Sigmoid colon (tissue), 7 donors: ENCODE measurements around the gene UBASH3A. TPM values are rescaled to one million over a fixed set of nuclear protein-coding genes. Genes with fewer than 3 reads are reported as not detected.
"Not testable (repeated sequence)": the region's sequence is repeated elsewhere in the genome, so short reads cannot be mapped to it uniquely, and the experiment has no call there.

Experiments
- DNase-seq: peaks from one replicate; pipeline ENCODE4 v3.0.0-alpha.2; 2019
- H3K27ac ChIP-seq, 4 donors: fragments of 200-600 bp; sonication (generic); one replicate each; pipeline ENCODE4 v1.5.1; 2016 to 2019; ENCODE audit warnings: mild to moderate bottlenecking in 1 of 4
- H3K27me3 ChIP-seq, 3 donors: fragments of 200-600 bp; sonication (generic); one replicate each; pipeline ENCODE4 v1.5.1; 2019; ENCODE audit warnings: mild to moderate bottlenecking in 1 of 3
- H3K36me3 ChIP-seq, 4 donors: fragments of 200-600 bp; sonication (generic); one replicate each; pipeline ENCODE4 v1.5.1; 2016 to 2019
- H3K4me1 ChIP-seq, 4 donors: fragments of 200-600 bp; sonication (generic); one replicate each; pipeline ENCODE4 v1.5.1; 2017 to 2019
- H3K4me3 ChIP-seq, 4 donors: fragments of 200-600 bp; sonication (generic); one replicate each; pipeline ENCODE4 v1.5.1; 2017 to 2019; ENCODE audit warnings: mild to moderate bottlenecking in 2 of 4, moderate library complexity in 1 of 4
- H3K9me3 ChIP-seq, 4 donors: fragments of 200-600 bp in 3 of 4; sonication (generic) in 3 of 4; one replicate each; pipeline versions ENCODE4 v1.5.1 to v1.6.1; 2013 to 2019
- EP300 ChIP-seq, 4 donors: sonication (generic); formaldehyde crosslinking; IDR thresholded peaks; one replicate each; pipeline ENCODE4 v1.6.1; 2017; ENCODE audit warnings: antibody characterized with exemption in 4 of 4
- POLR2A ChIP-seq, 2 donors: fragments of 450-650 bp; IDR thresholded peaks; one replicate each; pipeline ENCODE4 v1.6.1; 2016; ENCODE audit warnings: antibody characterized with exemption in 2 of 2, mild to moderate bottlenecking in 2 of 2, moderate library complexity in 2 of 2
- POLR2AphosphoS5 ChIP-seq, 4 donors: sonication (generic); formaldehyde crosslinking; IDR thresholded peaks; one replicate each; pipeline ENCODE4 v1.6.1; 2017; ENCODE audit warnings: antibody characterized with exemption in 4 of 4
- WGBS, 2 donors: extraction: QIAGEN DNeasy Blood & Tissue Kit; methylation state at CpG; one replicate each; pipeline ENCODE4 v1.1.7; 2013; 5-methylcytosine and 5-hydroxymethylcytosine counted together
- intact Hi-C: fragments of 100-400 bp; cut with DNase I; formaldehyde crosslinking; loops from one replicate; pipeline ENCODE4 v1.15.1; 2023
- polyA plus RNA-seq, 3 donors: library from polyadenylated mRNA; stranded (reverse); fragments of 200-250 nt; gene quantifications; one replicate each; pipeline ENCODE4 v1.2.3, GENCODE V29; 2013
- total RNA-seq, 4 donors: library from RNA; depleted of rRNA; stranded (reverse); fragments of >200 nt; gene quantifications; one replicate each; pipeline ENCODE4 v1.1.0, GENCODE V29; 2016
- TF ChIP-seq, protein P1 (sequence below), 4 experiments: fragments of 450-650 bp in 3 of 4; fragments of 200-600 bp in 1 of 4; IDR thresholded peaks; one replicate each; pipeline ENCODE4 v1.5.1; 2016 to 2019; ENCODE audit warnings: antibody characterized with exemption in 4 of 4, mild to moderate bottlenecking in 3 of 4, moderate library complexity in 2 of 4
- donor health status: healthy with polysubstance abuse.
- donor health status: Bipolar disorder and iron deficiency.
- donor health status: healthy.

UBASH3A gene
- total and polyA plus RNA-seq, 7 donors = 3.9 TPM; not detected in 6

DNA sequence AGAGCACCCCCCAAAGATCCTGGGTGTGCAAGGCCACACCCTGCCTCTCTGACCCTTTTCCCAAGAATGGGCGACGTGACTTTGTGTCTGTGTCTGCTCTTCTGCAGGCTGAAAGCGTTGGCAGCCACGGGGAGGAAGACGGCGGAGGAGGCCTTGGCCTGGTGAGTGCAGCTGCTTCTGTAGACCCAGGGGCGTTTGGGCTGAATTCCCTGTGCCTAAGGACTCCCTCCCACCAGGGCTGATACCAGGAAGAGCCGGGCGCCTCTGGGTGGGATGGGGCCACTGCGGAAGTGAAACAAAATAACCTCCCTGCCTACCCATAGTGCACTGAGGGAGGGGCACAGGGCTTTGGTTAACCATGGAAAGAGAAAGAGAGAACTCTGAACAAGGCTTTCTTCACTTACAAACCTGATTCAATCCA is 2.5 kb downstream of the UBASH3A start:
- TF ChIP-seq, protein P1, sequence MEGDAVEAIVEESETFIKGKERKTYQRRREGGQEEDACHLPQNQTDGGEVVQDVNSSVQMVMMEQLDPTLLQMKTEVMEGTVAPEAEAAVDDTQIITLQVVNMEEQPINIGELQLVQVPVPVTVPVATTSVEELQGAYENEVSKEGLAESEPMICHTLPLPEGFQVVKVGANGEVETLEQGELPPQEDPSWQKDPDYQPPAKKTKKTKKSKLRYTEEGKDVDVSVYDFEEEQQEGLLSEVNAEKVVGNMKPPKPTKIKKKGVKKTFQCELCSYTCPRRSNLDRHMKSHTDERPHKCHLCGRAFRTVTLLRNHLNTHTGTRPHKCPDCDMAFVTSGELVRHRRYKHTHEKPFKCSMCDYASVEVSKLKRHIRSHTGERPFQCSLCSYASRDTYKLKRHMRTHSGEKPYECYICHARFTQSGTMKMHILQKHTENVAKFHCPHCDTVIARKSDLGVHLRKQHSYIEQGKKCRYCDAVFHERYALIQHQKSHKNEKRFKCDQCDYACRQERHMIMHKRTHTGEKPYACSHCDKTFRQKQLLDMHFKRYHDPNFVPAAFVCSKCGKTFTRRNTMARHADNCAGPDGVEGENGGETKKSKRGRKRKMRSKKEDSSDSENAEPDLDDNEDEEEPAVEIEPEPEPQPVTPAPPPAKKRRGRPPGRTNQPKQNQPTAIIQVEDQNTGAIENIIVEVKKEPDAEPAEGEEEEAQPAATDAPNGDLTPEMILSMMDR (IDR thresholded peaks at IDR 0.05) = no peak
- TF ChIP-seq POLR2A (IDR thresholded peaks at IDR 0.05) (no peak), EP300 (IDR thresholded peaks at IDR 0.05) (no peak), POLR2AphosphoS5 (IDR thresholded peaks at IDR 0.05) (no peak)
- H3K27me3 ChIP-seq = peaks cover 0 to 10% (median 0%) of the 10 kb centered on the region in 3 donors
- H3K4me1 ChIP-seq = no peaks in the 10 kb centered on the region
- 74 to 87% methylated on average over 10 of the region's 10 CpGs for WGBS, 2 donors
- H3K36me3 ChIP-seq = no peaks in the 10 kb centered on the region
- H3K4me3 ChIP-seq = no peak overlapping the region
- peaks cover 0 to 4% (median 0%) of the 10 kb centered on the region in 4 donors for H3K9me3 ChIP-seq
- H3K27ac ChIP-seq = no peak overlapping the region
- intact Hi-C loops = no loop called here
- peak; percentile 44 for DNase-seq

DNA sequence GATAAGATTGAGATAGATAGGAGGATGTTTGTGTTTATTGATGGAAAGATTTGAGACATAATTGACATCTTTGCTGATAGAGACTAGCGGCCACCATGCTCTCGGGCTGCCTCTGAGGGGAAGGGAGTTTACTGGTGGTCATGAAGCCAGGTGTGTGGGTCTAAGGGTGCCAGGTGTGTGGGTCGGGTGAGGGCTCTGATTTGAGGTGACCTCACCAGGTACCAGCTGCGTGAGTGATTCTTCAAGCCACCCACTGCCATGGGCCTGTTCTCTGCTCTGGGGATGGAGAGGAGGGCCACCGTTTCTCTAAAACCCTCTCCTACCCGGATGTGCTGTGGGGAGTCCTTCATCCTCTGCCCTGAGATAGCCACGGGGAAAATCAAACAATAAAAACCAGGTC is 3.2 kb downstream of the UBASH3A start:
- TF ChIP-seq, protein P1 (IDR thresholded peaks at IDR 0.05) = no peak
- no peak for TF ChIP-seq EP300 (IDR thresholded peaks at IDR 0.05)
- no peak for TF ChIP-seq POLR2AphosphoS5 (IDR thresholded peaks at IDR 0.05)
- TF ChIP-seq POLR2A (IDR thresholded peaks at IDR 0.05) = no peak
- intact Hi-C loops = no loop called here
- 76 to 77% methylated on average over 7 of the region's 7 CpGs for whole genome bisulfite sequencing, 2 donors
- no peaks in the 10 kb centered on the region for H3K36me3 ChIP-seq
- DNase-seq = peak; percentile 45
- H3K27ac ChIP-seq = no peak overlapping the region
- no peak overlapping the region for H3K4me3 ChIP-seq
- no peaks in the 10 kb centered on the region for H3K4me1 ChIP-seq
- peaks cover 0 to 13% (median 0%) of the 10 kb centered on the region in 3 donors for H3K27me3 ChIP-seq
- no peaks in the 10 kb centered on the region for H3K9me3 ChIP-seq

DNA sequence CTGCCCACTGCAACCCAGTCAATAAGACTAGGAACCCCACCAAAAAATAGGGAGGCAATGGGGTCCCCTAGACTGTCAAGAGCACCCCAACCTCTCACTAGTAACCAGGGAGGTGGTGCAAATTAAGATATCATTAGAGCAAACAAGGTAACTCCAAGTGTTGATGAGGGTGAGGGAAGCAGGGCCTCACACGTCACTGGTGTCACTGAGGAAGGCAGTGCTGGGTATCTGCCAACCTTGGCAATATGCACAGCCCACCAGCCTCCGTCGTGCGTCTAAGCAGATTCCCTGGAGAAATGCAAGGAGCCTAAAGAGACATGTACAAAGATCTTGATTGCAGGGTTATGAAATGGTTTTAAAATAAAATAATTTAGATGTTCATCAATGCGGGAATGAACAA is 3.8 kb downstream of the UBASH3A start:
- DNase-seq = no peak
- Histone ChIP-seq H3K36me3 (no peaks in the 10 kb centered on the region), H3K4me1 (no peaks in the 10 kb centered on the region), H3K27ac (no peak overlapping the region), H3K9me3 (no peaks in the 10 kb centered on the region), H3K4me3 (no peak overlapping the region), H3K27me3 (peaks cover 0 to 19% (median 0%) of the 10 kb centered on the region in 3 donors)
- 87 to 88% methylated on average over 5 of the region's 5 CpGs for WGBS, 2 donors
- no peak for TF ChIP-seq POLR2AphosphoS5 (IDR thresholded peaks at IDR 0.05)
- TF ChIP-seq POLR2A (IDR thresholded peaks at IDR 0.05) = no peak
- TF ChIP-seq, protein P1 (IDR thresholded peaks at IDR 0.05) = no peak
- TF ChIP-seq EP300 (IDR thresholded peaks at IDR 0.05) = no peak
- intact Hi-C loops = no loop called here

DNA sequence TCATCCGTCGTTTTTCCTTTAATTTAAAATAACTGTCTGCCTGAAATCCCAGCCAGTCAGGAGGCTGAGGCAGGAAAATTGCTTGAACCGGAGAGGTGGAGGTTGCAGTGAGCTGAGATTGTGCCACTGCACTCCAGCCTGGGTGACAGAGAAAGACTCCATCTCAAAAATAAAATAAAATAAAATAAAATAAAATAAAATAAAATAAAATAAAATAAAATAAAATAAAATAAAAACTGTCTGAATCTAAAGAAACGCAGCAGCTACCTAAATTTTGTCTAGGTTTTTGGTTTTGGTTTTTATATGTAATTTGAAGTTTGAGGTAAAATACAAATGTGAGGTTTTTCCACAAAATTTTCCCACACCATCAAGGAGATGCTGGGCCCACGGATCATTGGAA is 5.0 kb downstream of the UBASH3A start:
- H3K27ac ChIP-seq, DNase-seq, H3K9me3 ChIP-seq, H3K4me3 ChIP-seq, H3K4me1 ChIP-seq, intact Hi-C loops, H3K36me3 ChIP-seq: not testable (repeated sequence)
- WGBS, 2 donors = 89 to 93% methylated on average over 5 of the region's 5 CpGs
- peaks cover 0 to 20% (median 0%) of the 10 kb centered on the region in 3 donors for H3K27me3 ChIP-seq

DNA sequence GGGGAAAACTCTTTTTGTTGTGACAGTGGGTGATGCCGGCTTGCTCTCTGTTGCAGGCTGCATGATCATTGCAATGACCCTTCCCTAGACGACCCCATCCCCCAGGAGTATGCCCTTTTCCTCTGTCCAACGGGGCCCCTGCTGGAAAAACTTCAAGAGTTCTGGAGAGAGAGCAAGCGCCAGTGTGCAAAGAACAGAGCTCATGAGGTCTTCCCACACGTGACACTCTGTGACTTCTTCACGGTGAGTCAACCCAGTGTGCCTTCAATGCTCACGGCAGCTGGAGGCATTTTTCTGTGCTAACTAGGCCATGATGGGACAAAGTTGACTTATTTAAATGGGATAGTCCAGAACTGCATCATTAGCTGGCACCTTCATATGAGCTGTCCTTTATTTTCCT is 5.7 kb downstream of the UBASH3A start:
- WGBS, 2 donors = 84 to 87% methylated on average over 7 of the region's 7 CpGs
- no peak overlapping the region for H3K27ac ChIP-seq
- H3K27me3 ChIP-seq = peaks cover 0 to 21% (median 0%) of the 10 kb centered on the region in 3 donors
- H3K4me3 ChIP-seq = no peak overlapping the region
- no peaks in the 10 kb centered on the region for H3K4me1 ChIP-seq
- intact Hi-C loops = no loop called here
- no peak for DNase-seq
- no peaks in the 10 kb centered on the region for H3K36me3 ChIP-seq
- no peak for TF ChIP-seq EP300 (IDR thresholded peaks at IDR 0.05)
- TF ChIP-seq, protein P1 (IDR thresholded peaks at IDR 0.05) = no peak
- no peak for TF ChIP-seq POLR2AphosphoS5 (IDR thresholded peaks at IDR 0.05)
- TF ChIP-seq POLR2A (IDR thresholded peaks at IDR 0.05) = no peak
- no peaks in the 10 kb centered on the region for H3K9me3 ChIP-seq
